WTC11 (cell line): ENCODE measurements around the gene CELSR1. TPM values are rescaled to one million over a fixed set of nuclear protein-coding genes. Genes with fewer than 3 reads are reported as not detected.

Source experiments
- ATAC-seq: fragments of 200-7000 bp; cut with Tn5 transposase; 2 replicates; pipeline ENCODE4 v1.10.0; 2021; ENCODE audit warnings: mild to moderate bottlenecking, moderate library complexity
- CTCF ChIA-PET: fragments of 300-600 bp; sonication (Branson Sonifier 250); formaldehyde crosslinking; loops from one replicate; lab custom pipeline; 2021; ENCODE audit warnings: antibody characterized with exemption; lab: Charles Lee
- POLR2A ChIA-PET: fragments of 350-600 bp; sonication (Branson Sonifier 250); formaldehyde crosslinking; loops from one replicate; lab custom pipeline; 2021; ENCODE audit warnings: antibody characterized with exemption; lab: Charles Lee
- DNase-seq: peaks from one replicate; pipeline ENCODE4 v3.0.0; 2021; ENCODE audit warnings: low spot score
- H3K27ac Mint-ChIP-seq: 2 replicates; pipeline ENCODE4 v1.8.0; 2021; ENCODE audit warnings: mixed read lengths
- H3K27me3 Mint-ChIP-seq: 2 replicates; pipeline ENCODE4 v1.8.0; 2021; ENCODE audit warnings: low read depth, mild to moderate bottlenecking, moderate library complexity, mixed read lengths
- H3K36me3 Mint-ChIP-seq: 2 replicates; pipeline ENCODE4 v1.8.0; 2021; ENCODE audit warnings: mixed read lengths
- H3K4me1 Mint-ChIP-seq: 2 replicates; pipeline ENCODE4 v1.8.0; 2022; ENCODE audit warnings: mixed read lengths
- H3K4me3 Mint-ChIP-seq: 2 replicates; pipeline ENCODE4 v1.8.0; 2021; ENCODE audit warnings: mild to moderate bottlenecking, moderate library complexity, mixed read lengths
- H3K9me3 Mint-ChIP-seq: 2 replicates; pipeline ENCODE4 v1.8.0; 2021; ENCODE audit warnings: mixed read lengths
- ARID4B ChIP-seq: sonication (generic); formaldehyde crosslinking; IDR thresholded peaks from 2 replicates; pipeline ENCODE4 v1.8.0; 2023; ENCODE audit warnings: missing genetic modification reagents, mild to moderate bottlenecking, borderline replicate concordance
- ESRRA ChIP-seq: sonication (generic); formaldehyde crosslinking; IDR thresholded peaks from 2 replicates; pipeline ENCODE4 v1.8.1; 2022; ENCODE audit warnings: mild to moderate bottlenecking, missing genetic modification reagents, borderline replicate concordance
- IRF1 ChIP-seq: sonication (generic); formaldehyde crosslinking; IDR thresholded peaks from 2 replicates; pipeline ENCODE4 v1.8.0; 2023; ENCODE audit warnings: missing genetic modification reagents
- NR1H2 ChIP-seq: sonication (generic); formaldehyde crosslinking; IDR thresholded peaks from 2 replicates; pipeline ENCODE4 v1.9.0; 2021; ENCODE audit warnings: mild to moderate bottlenecking, moderate library complexity, missing genetic modification reagents
- NR2C2 ChIP-seq: sonication (generic); formaldehyde crosslinking; IDR thresholded peaks from 2 replicates; pipeline ENCODE4 v1.8.0; 2022; ENCODE audit warnings: mild to moderate bottlenecking, missing genetic modification reagents
- PRDM15 ChIP-seq: sonication (generic); formaldehyde crosslinking; IDR thresholded peaks from 2 replicates; pipeline ENCODE4 v1.8.0; 2022; ENCODE audit warnings: missing genetic modification reagents
- TEAD4 ChIP-seq: sonication (generic); formaldehyde crosslinking; IDR thresholded peaks from 2 replicates; pipeline ENCODE4 v1.8.0; 2022; ENCODE audit warnings: mild to moderate bottlenecking, missing genetic modification reagents
- ZNF532 ChIP-seq: fragments of 250-450 bp; sonication (Bioruptor Pico); IDR thresholded peaks from 2 replicates; pipeline ENCODE4 v1.9.0; 2021; ENCODE audit warnings: mild to moderate bottlenecking, borderline replicate concordance
- total RNA-seq: library from RNA; stranded (reverse); gene quantifications from 3 replicates; pipeline ENCODE4 v1.2.3, GENCODE V29; 2021
- TF ChIP-seq, protein P1 (sequence below): sonication (generic); formaldehyde crosslinking; IDR thresholded peaks from 2 replicates; pipeline ENCODE4 v1.8.0; 2022; ENCODE audit warnings: mild to moderate bottlenecking, missing genetic modification reagents
- TF ChIP-seq, protein P2 (sequence below): sonication (generic); formaldehyde crosslinking; IDR thresholded peaks from 2 replicates; pipeline ENCODE4 v1.8.0; 2023; ENCODE audit warnings: mild to moderate bottlenecking, missing genetic modification reagents
- TF ChIP-seq, protein P3 (sequence below): sonication (generic); formaldehyde crosslinking; IDR thresholded peaks from 2 replicates; pipeline ENCODE4 v1.8.1; 2023; ENCODE audit warnings: mild to moderate bottlenecking, missing genetic modification reagents

Gene CELSR1
- total RNA-seq, 1 experiment from 2014 or later = 16.8 TPM

DNA sequence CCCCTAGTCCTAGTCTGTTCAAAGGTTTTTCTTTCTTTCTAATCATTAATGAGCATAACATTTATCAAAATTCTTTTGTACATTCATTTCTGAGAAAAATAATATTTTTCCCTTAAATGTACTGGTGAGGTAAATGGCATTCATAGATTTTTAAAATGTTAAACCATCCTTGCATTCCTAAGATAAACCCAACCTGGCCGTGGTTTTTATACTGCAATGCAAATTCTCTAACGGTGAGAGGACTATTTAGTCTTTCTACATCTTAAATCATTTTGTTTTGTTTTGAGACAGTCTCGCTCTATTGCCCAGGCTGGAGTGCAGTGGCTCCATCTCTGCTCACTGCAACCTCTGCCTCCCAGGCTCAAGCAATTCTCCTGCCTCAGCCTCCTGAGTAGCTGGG, 161.3 kb downstream of the CELSR1 start:
- DNase-seq (no peak), ATAC-seq (no peak)
- H3K9me3 Mint-ChIP-seq = peaks cover 4% of the 10 kb centered on the region
- no peak overlapping the region for H3K27ac Mint-ChIP-seq
- TF ChIP-seq TEAD4 (CRISPR knock-in tag) = no peak
- TF ChIP-seq NR1H2 (CRISPR knock-in tag) = no peak
- no peak for TF ChIP-seq ESRRA
- TF ChIP-seq, protein P1, sequence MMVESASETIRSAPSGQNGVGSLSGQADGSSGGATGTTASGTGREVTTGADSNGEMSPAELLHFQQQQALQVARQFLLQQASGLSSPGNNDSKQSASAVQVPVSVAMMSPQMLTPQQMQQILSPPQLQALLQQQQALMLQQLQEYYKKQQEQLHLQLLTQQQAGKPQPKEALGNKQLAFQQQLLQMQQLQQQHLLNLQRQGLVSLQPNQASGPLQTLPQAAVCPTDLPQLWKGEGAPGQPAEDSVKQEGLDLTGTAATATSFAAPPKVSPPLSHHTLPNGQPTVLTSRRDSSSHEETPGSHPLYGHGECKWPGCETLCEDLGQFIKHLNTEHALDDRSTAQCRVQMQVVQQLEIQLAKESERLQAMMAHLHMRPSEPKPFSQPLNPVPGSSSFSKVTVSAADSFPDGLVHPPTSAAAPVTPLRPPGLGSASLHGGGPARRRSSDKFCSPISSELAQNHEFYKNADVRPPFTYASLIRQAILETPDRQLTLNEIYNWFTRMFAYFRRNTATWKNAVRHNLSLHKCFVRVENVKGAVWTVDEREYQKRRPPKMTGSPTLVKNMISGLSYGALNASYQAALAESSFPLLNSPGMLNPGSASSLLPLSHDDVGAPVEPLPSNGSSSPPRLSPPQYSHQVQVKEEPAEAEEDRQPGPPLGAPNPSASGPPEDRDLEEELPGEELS (CRISPR knock-in tag) = no peak
- no peak for TF ChIP-seq ZNF532 (CRISPR knock-in tag)
- no peak for TF ChIP-seq NR2C2
- TF ChIP-seq, protein P2, sequence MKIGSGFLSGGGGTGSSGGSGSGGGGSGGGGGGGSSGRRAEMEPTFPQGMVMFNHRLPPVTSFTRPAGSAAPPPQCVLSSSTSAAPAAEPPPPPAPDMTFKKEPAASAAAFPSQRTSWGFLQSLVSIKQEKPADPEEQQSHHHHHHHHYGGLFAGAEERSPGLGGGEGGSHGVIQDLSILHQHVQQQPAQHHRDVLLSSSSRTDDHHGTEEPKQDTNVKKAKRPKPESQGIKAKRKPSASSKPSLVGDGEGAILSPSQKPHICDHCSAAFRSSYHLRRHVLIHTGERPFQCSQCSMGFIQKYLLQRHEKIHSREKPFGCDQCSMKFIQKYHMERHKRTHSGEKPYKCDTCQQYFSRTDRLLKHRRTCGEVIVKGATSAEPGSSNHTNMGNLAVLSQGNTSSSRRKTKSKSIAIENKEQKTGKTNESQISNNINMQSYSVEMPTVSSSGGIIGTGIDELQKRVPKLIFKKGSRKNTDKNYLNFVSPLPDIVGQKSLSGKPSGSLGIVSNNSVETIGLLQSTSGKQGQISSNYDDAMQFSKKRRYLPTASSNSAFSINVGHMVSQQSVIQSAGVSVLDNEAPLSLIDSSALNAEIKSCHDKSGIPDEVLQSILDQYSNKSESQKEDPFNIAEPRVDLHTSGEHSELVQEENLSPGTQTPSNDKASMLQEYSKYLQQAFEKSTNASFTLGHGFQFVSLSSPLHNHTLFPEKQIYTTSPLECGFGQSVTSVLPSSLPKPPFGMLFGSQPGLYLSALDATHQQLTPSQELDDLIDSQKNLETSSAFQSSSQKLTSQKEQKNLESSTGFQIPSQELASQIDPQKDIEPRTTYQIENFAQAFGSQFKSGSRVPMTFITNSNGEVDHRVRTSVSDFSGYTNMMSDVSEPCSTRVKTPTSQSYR (CRISPR knock-in tag) = no peak
- H3K4me1 Mint-ChIP-seq = peaks cover 34% of the 10 kb centered on the region
- POLR2A ChIA-PET = no interaction called here
- CTCF ChIA-PET = interaction anchor here (1.4 to 4.2 kb wide), 3 partner anchors 9 to 166 kb away, joined by 4 to 54 read pairs (median 5); no protein-coding TSS in a partner anchor
- no peaks in the 10 kb centered on the region for H3K27me3 Mint-ChIP-seq
- no peak overlapping the region for H3K4me3 Mint-ChIP-seq
- H3K36me3 Mint-ChIP-seq = peaks cover 9% of the 10 kb centered on the region

GRCh38 chr22:46374663-46375474, 162.6 kb downstream of the CELSR1 start:
- ChIA-PET POLR2A (no interaction called here), CTCF (no interaction called here)
- Mint-ChIP-seq H3K4me1 (peaks cover 29% of the 10 kb centered on the region), H3K27ac (no peak overlapping the region; the same call in 1 of the 2 replicates), H3K9me3 (peaks cover 4% of the 10 kb centered on the region), H3K36me3 (peaks cover 9% of the 10 kb centered on the region), H3K4me3 (no peak overlapping the region), H3K27me3 (no peaks in the 10 kb centered on the region)
- ATAC-seq = no peak
- no peak for DNase-seq
- no peak for TF ChIP-seq IRF1 (CRISPR knock-in tag)
- TF ChIP-seq ARID4B (CRISPR knock-in tag) = no peak
- no peak for TF ChIP-seq PRDM15
- TF ChIP-seq, protein P3, sequence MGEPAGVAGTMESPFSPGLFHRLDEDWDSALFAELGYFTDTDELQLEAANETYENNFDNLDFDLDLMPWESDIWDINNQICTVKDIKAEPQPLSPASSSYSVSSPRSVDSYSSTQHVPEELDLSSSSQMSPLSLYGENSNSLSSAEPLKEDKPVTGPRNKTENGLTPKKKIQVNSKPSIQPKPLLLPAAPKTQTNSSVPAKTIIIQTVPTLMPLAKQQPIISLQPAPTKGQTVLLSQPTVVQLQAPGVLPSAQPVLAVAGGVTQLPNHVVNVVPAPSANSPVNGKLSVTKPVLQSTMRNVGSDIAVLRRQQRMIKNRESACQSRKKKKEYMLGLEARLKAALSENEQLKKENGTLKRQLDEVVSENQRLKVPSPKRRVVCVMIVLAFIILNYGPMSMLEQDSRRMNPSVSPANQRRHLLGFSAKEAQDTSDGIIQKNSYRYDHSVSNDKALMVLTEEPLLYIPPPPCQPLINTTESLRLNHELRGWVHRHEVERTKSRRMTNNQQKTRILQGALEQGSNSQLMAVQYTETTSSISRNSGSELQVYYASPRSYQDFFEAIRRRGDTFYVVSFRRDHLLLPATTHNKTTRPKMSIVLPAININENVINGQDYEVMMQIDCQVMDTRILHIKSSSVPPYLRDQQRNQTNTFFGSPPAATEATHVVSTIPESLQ (CRISPR knock-in tag) = no peak
